22Rv1 (cell line): ENCODE data around the gene SFTPA2.

Experiments
- CTCF ChIP-seq: fragments of 450-650 bp; IDR thresholded peaks from 2 replicates; pipeline ENCODE4 v1.5.1; 2017; ENCODE audit warnings: mild to moderate bottlenecking
- ZFX ChIP-seq: fragments of 450-650 bp; IDR thresholded peaks from 2 replicates; pipeline ENCODE4 v1.6.1; 2017; ENCODE audit warnings: antibody characterized with exemption, borderline replicate concordance

DNA sequence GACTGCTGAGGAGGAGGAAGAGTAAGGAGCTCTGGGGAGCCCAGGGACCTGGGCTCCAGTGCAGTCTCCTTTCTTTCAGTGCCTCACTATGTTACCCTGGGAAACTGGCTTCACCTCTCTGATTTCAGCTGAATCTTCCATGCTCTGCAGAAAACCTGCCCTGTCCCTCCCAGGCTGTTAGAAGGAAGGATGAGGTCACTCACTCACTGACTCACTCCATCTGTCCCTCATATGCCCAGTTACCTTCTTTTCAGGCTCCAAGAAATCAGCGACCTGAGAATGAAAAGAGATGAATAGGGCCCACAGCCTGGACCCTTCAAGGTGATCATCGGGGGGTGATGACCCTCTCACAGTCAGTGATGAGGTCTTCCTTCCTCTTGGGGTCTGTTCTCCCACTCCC is 481 bp downstream of the SFTPA2 start:
- TF ChIP-seq CTCF: no peak
- TF ChIP-seq ZFX: no peak
